MM.1S (cell line): ENCODE results near the gene TYSND1.

ENCODE experiments used
- DNase-seq: peaks from one replicate; pipeline ENCODE4 v3.0.0-alpha.2; 2015
- H2AFZ ChIP-seq: fragments of 300-600 bp; sonication (generic); 2 replicates; pipeline ENCODE4 v1.6.0; 2016; ENCODE audit warnings: antibody characterized with exemption, low read length
- H3F3A ChIP-seq: fragments of 300-600 bp; sonication (generic); 2 replicates; pipeline ENCODE4 v1.6.1; 2016; ENCODE audit warnings: mild to moderate bottlenecking, antibody characterized with exemption, low read length, moderate library complexity, mixed read lengths; ENCODE audit not compliant: insufficient read depth
- H3K27ac ChIP-seq: fragments of 300-600 bp; sonication (generic); 2 replicates; pipeline ENCODE4 v1.5.1; 2016; ENCODE audit warnings: mild to moderate bottlenecking, low read length
- H3K27me3 ChIP-seq: fragments of 300-600 bp; sonication (generic); replicated peaks from 2 replicates; pipeline ENCODE4 v1.6.0; 2016; ENCODE audit warnings: low read length; ENCODE audit not compliant: insufficient read depth
- H3K36me3 ChIP-seq: fragments of 300-600 bp; sonication (generic); replicated peaks from 2 replicates; pipeline ENCODE4 v1.6.1; 2016; ENCODE audit warnings: mild to moderate bottlenecking, low read length, mixed read lengths; ENCODE audit not compliant: insufficient read depth
- H3K4me1 ChIP-seq: fragments of 300-600 bp; sonication (generic); 2 replicates; pipeline ENCODE4 v1.6.1; 2016; ENCODE audit warnings: low read length, mixed read lengths
- H3K4me2 ChIP-seq: fragments of 300-600 bp; sonication (generic); 2 replicates; pipeline ENCODE4 v1.6.0; 2016; ENCODE audit warnings: low read depth, low read length
- H3K4me3 ChIP-seq: fragments of 300-600 bp; sonication (generic); 2 replicates; pipeline ENCODE4 v1.5.1; 2016; ENCODE audit warnings: low read length, mixed read lengths
- H3K79me2 ChIP-seq: fragments of 300-600 bp; sonication (generic); 2 replicates; pipeline ENCODE4 v1.6.1; 2016; ENCODE audit warnings: mixed run types, low read length, mixed read lengths
- H3K9ac ChIP-seq: fragments of 300-600 bp; sonication (generic); 2 replicates; pipeline ENCODE4 v1.6.1; 2016; ENCODE audit warnings: low read length, mixed read lengths
- H3K9me2 ChIP-seq: fragments of 300-600 bp; sonication (generic); replicated peaks from 2 replicates; pipeline ENCODE4 v1.6.1; 2016; ENCODE audit warnings: mild to moderate bottlenecking, low read length, mixed read lengths; ENCODE audit not compliant: insufficient read depth
- H3K9me3 ChIP-seq: fragments of 300-600 bp; sonication (generic); replicated peaks from 2 replicates; pipeline ENCODE4 v1.6.1; 2016; ENCODE audit warnings: mild to moderate bottlenecking, low read length, mixed read lengths; ENCODE audit not compliant: insufficient read depth
- H4K20me1 ChIP-seq: fragments of 300-600 bp; sonication (generic); 2 replicates; pipeline ENCODE4 v1.6.1; 2016; ENCODE audit warnings: mild to moderate bottlenecking, low read length, moderate library complexity, mixed read lengths; ENCODE audit not compliant: insufficient read depth
- EZH2 ChIP-seq: fragments of 300-600 bp; sonication (generic); optimal IDR thresholded peaks from 2 replicates; pipeline ENCODE3; 2017; ENCODE audit warnings: low read depth, mild to moderate bottlenecking, antibody characterized with exemption, low read length, mixed read lengths
- EZH2phosphoT487 ChIP-seq: fragments of 300-600 bp; sonication (generic); IDR thresholded peaks from 2 replicates; pipeline ENCODE4 v1.6.1; 2018; ENCODE audit warnings: antibody characterized with exemption, low read length
- TF ChIP-seq, protein P1 (sequence below): fragments of 300-600 bp; sonication (generic); IDR thresholded peaks from 2 replicates; pipeline ENCODE4 v1.5.1; 2016; ENCODE audit warnings: antibody characterized with exemption, low read length, mixed read lengths

TYSND1 gene

GRCh38 chr10:70139151-70139996, 7.1 kb downstream of the TYSND1 start:
- Histone ChIP-seq H3F3A (no peaks in the 10 kb centered on the region), H3K4me2 (no peak overlapping the region), H3K4me1 (no peaks in the 10 kb centered on the region), H3K9me2 (no peaks in the 10 kb centered on the region), H3K4me3 (no peak overlapping the region), H3K27ac (no peak overlapping the region), H4K20me1 (no peaks in the 10 kb centered on the region), H3K27me3 (no peaks in the 10 kb centered on the region), H3K79me2 (peaks cover 4% of the 10 kb centered on the region), H2AFZ (no peak overlapping the region), H3K9me3 (no peaks in the 10 kb centered on the region), H3K36me3 (no peaks in the 10 kb centered on the region), H3K9ac (no peak overlapping the region)
- TF ChIP-seq, protein P1, sequence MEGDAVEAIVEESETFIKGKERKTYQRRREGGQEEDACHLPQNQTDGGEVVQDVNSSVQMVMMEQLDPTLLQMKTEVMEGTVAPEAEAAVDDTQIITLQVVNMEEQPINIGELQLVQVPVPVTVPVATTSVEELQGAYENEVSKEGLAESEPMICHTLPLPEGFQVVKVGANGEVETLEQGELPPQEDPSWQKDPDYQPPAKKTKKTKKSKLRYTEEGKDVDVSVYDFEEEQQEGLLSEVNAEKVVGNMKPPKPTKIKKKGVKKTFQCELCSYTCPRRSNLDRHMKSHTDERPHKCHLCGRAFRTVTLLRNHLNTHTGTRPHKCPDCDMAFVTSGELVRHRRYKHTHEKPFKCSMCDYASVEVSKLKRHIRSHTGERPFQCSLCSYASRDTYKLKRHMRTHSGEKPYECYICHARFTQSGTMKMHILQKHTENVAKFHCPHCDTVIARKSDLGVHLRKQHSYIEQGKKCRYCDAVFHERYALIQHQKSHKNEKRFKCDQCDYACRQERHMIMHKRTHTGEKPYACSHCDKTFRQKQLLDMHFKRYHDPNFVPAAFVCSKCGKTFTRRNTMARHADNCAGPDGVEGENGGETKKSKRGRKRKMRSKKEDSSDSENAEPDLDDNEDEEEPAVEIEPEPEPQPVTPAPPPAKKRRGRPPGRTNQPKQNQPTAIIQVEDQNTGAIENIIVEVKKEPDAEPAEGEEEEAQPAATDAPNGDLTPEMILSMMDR: no peak
- no peak for TF ChIP-seq EZH2phosphoT487
- no peak for TF ChIP-seq EZH2
- DNase-seq: no peak

DNA sequence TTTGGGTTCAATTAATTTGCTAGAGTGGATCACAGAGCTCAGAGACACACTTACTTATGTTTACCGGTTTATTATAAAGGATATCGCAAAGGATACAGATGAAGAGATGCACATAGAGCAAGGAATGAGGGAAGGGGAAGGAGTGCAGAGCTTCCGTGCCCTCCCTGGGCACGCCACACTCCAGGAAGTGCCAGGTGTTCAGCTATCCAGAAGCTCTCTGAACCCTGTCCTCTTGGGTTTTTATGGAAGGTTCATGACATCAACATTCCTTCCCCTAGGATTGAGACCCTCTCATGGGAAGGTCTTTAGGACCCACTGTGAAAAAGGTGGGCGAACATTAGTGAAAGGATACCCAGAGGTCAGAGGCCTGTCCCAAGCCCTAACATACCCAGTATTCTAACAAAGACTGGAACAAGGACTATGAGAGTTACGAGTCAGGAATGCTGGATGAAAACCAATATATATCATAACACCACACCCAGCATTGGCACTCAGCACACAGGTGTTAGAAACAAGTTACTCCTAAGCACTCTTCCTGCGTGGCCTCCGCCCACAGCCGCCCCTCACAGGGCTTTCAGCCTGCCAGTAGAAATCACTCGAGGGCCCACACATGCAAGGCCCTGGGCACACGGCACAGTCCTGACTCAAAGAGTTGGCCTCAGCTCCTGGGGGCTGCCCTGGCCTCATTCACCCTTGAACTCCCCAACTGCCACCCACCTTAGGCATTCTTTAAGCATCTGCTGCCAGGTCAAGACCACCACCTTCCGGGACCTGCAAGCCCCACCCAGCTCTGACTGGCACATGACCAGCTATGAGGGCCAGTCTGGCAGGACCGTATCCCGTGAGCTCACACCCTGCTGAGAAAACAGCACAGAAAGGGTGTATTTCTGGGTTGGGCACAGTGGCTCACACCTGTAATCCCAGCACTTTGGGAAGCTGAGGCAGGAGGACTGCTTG, 8.3 kb downstream of the TYSND1 start:
- Histone ChIP-seq H2AFZ (no peak overlapping the region), H3F3A (no peaks in the 10 kb centered on the region), H3K4me2 (no peak overlapping the region), H3K9me2 (no peaks in the 10 kb centered on the region), H3K9me3 (no peaks in the 10 kb centered on the region), H3K79me2 (no peaks in the 10 kb centered on the region), H4K20me1 (no peaks in the 10 kb centered on the region), H3K27ac (no peak overlapping the region), H3K36me3 (no peaks in the 10 kb centered on the region), H3K9ac (no peak overlapping the region), H3K4me1 (peaks cover 2% of the 10 kb centered on the region), H3K4me3 (no peak overlapping the region), H3K27me3 (no peaks in the 10 kb centered on the region)
- no peak for DNase-seq
- no peak for TF ChIP-seq EZH2
- TF ChIP-seq, protein P1: no peak
- no peak for TF ChIP-seq EZH2phosphoT487

DNA sequence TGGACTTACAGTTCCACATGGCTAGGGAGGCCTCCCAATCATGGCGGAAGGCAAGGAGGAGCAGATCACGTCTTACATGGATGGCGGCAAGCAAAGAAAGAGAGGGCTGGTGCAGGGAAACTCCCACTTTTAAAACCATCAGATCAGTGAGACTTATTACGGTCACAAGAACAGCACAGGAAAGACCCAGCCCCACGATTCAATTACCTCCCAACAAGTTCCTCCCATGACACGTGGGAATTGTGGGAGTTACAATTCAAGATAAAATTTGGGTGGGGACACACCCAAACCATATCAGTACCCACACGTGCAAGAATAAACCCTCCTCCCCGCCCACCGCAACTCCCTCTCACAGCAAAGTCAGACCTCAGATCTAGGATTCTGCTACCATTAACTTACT, 9.4 kb downstream of the TYSND1 start:
- TF ChIP-seq EZH2 (no peak), EZH2phosphoT487 (no peak)
- TF ChIP-seq, protein P1: no peak
- Histone ChIP-seq H3K4me2 (no peak overlapping the region), H3K9me2 (no peaks in the 10 kb centered on the region), H3K9ac (no peak overlapping the region), H4K20me1 (no peaks in the 10 kb centered on the region), H3K9me3 (no peaks in the 10 kb centered on the region), H3K27me3 (no peaks in the 10 kb centered on the region), H3K27ac (no peak overlapping the region), H3K4me3 (no peak overlapping the region), H2AFZ (no peak overlapping the region), H3F3A (no peaks in the 10 kb centered on the region), H3K36me3 (no peaks in the 10 kb centered on the region), H3K4me1 (peaks cover 5% of the 10 kb centered on the region), H3K79me2 (peaks cover 7% of the 10 kb centered on the region)
- DNase-seq: no peak
